ENCODE data around the gene DGKD. TPM values are rescaled to one million over a fixed set of nuclear protein-coding genes. Genes with fewer than 3 reads are reported as not detected.

Gene DGKD
- total RNA-seq, 1 experiment from 2014 or later, result 41.4 TPM

- no peak overlapping the region for H3K4me3 Mint-ChIP-seq
- DNase-seq (ENCODE audit: low spot score) (no peak), ATAC-seq (no peak)
- H3K4me1 Mint-ChIP-seq, result no peaks in the 10 kb centered on the region
- H3K36me3 Mint-ChIP-seq, result peaks cover 4% of the 10 kb centered on the region
- H3K27me3 Mint-ChIP-seq (ENCODE audit: low read depth), result no peaks in the 10 kb centered on the region
- POLR2A ChIA-PET, result no interaction called here
- H3K27ac Mint-ChIP-seq, result no peak overlapping the region
- peaks cover 11% of the 10 kb centered on the region for H3K9me3 Mint-ChIP-seq
- TF ChIP-seq TP53 (CRISPR knock-in tag; IDR thresholded peaks at IDR 0.05), result no peak
- no peak for TF ChIP-seq ARID4B (CRISPR knock-in tag; IDR thresholded peaks at IDR 0.05; ENCODE audit: borderline replicate concordance)
- TF ChIP-seq NFYB (CRISPR knock-in tag; conservative IDR thresholded peaks at IDR 0.05; ENCODE audit: low read depth), result no peak
- TF ChIP-seq ZBTB21 (CRISPR knock-in tag; IDR thresholded peaks at IDR 0.05; ENCODE audit: borderline replicate concordance), result no peak
- no peak for TF ChIP-seq TCF7 (CRISPR knock-in tag; IDR thresholded peaks at IDR 0.05; ENCODE audit: low read depth)
- no peak for TF ChIP-seq PRDM15 (CRISPR knock-in tag; IDR thresholded peaks at IDR 0.05)
- no peak for TF ChIP-seq NR2C2 (CRISPR knock-in tag; IDR thresholded peaks at IDR 0.05)
- no peak for TF ChIP-seq PRRX2 (CRISPR knock-in tag; IDR thresholded peaks at IDR 0.05)
- TF ChIP-seq ZNF423 (CRISPR knock-in tag; IDR thresholded peaks at IDR 0.05), result no peak
- no peak for TF ChIP-seq IRF2 (CRISPR knock-in tag; IDR thresholded peaks at IDR 0.05; ENCODE audit: borderline replicate concordance, low read depth)
- TF ChIP-seq CREB1 (CRISPR knock-in tag; IDR thresholded peaks at IDR 0.05), result no peak
- no peak for TF ChIP-seq ELF4 (CRISPR knock-in tag; IDR thresholded peaks at IDR 0.05; ENCODE audit: low read depth)
- TF ChIP-seq, protein P1, sequence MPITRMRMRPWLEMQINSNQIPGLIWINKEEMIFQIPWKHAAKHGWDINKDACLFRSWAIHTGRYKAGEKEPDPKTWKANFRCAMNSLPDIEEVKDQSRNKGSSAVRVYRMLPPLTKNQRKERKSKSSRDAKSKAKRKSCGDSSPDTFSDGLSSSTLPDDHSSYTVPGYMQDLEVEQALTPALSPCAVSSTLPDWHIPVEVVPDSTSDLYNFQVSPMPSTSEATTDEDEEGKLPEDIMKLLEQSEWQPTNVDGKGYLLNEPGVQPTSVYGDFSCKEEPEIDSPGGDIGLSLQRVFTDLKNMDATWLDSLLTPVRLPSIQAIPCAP (CRISPR knock-in tag; IDR thresholded peaks at IDR 0.05), result no peak
- TF ChIP-seq, protein P2, sequence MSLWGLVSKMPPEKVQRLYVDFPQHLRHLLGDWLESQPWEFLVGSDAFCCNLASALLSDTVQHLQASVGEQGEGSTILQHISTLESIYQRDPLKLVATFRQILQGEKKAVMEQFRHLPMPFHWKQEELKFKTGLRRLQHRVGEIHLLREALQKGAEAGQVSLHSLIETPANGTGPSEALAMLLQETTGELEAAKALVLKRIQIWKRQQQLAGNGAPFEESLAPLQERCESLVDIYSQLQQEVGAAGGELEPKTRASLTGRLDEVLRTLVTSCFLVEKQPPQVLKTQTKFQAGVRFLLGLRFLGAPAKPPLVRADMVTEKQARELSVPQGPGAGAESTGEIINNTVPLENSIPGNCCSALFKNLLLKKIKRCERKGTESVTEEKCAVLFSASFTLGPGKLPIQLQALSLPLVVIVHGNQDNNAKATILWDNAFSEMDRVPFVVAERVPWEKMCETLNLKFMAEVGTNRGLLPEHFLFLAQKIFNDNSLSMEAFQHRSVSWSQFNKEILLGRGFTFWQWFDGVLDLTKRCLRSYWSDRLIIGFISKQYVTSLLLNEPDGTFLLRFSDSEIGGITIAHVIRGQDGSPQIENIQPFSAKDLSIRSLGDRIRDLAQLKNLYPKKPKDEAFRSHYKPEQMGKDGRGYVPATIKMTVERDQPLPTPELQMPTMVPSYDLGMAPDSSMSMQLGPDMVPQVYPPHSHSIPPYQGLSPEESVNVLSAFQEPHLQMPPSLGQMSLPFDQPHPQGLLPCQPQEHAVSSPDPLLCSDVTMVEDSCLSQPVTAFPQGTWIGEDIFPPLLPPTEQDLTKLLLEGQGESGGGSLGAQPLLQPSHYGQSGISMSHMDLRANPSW (CRISPR knock-in tag; conservative IDR thresholded peaks at IDR 0.05; ENCODE audit: low read depth), result no peak
- CTCF ChIA-PET, result no interaction called here
These were observed 165.7 kb downstream of the DGKD start for GRCh38 chr2:233519787-233520611.

Other genes starting within 250 kb of the DGKD start
- 31.8 to 36.4 TPM (median 32.5 TPM) in 3 replicates for gene ATG16L1, start 102.8 kb upstream of the DGKD start, total RNA-seq (2021)
- gene SAG, start 46.7 kb upstream of the DGKD start, total RNA-seq (2021), result 0.14 TPM in 1 of 3 replicates, not detected in the others
- 9.7 to 13.6 TPM (median 10.3 TPM) in 3 replicates for gene USP40, start 212.3 kb downstream of the DGKD start, total RNA-seq (2021)